DOHH2 (cell line): Measurements from ENCODE around the gene RLN3.

ENCODE experiments used
- H3F3A ChIP-seq: fragments of 200-600 bp; sonication (generic), shearing (Covaris generic); 2 replicates; pipeline ENCODE4 v1.6.0; 2016; ENCODE audit warnings: antibody characterized with exemption, mild to moderate bottlenecking; ENCODE audit not compliant: control insufficient read depth, insufficient read depth
- H3K27ac ChIP-seq: fragments of 200-600 bp; sonication (generic); 2 replicates; pipeline ENCODE4 v1.5.1; 2014; ENCODE audit warnings: low read depth, mild to moderate bottlenecking, low read length, moderate library complexity
- H3K27me3 ChIP-seq: fragments of 200-600 bp; sonication (generic); 2 replicates; pipeline ENCODE4 v1.6.1; 2014; ENCODE audit warnings: mild to moderate bottlenecking, low read length, mixed read lengths; ENCODE audit not compliant: control insufficient read depth
- H3K36me3 ChIP-seq: fragments of 200-600 bp; sonication (generic); 2 replicates; pipeline ENCODE4 v1.6.1; 2014; ENCODE audit warnings: mild to moderate bottlenecking, low read length, moderate library complexity, mixed read lengths; ENCODE audit not compliant: control insufficient read depth
- H3K4me1 ChIP-seq: fragments of 200-600 bp; sonication (generic); 2 replicates; pipeline ENCODE4 v1.6.1; 2014; ENCODE audit warnings: mild to moderate bottlenecking, low read length, mixed read lengths; ENCODE audit not compliant: control insufficient read depth
- H3K4me2 ChIP-seq: fragments of 200-600 bp; sonication (generic); 2 replicates; pipeline ENCODE4 v1.6.0; 2014; ENCODE audit warnings: mild to moderate bottlenecking, low read length, moderate library complexity
- H3K4me3 ChIP-seq: fragments of 200-600 bp; sonication (generic); 2 replicates; pipeline ENCODE4 v1.5.1; 2014; ENCODE audit warnings: mild to moderate bottlenecking, low read length, mixed read lengths
- H3K79me2 ChIP-seq: fragments of 200-600 bp; sonication (generic); 2 replicates; pipeline ENCODE4 v1.6.1; 2014; ENCODE audit warnings: mild to moderate bottlenecking, low read length, mixed read lengths; ENCODE audit not compliant: control insufficient read depth
- H3K9me2 ChIP-seq: fragments of 200-600 bp; sonication (generic); replicated peaks from 2 replicates; pipeline ENCODE4 v1.6.1; 2014; ENCODE audit warnings: mild to moderate bottlenecking, low read length, mixed read lengths; ENCODE audit not compliant: control insufficient read depth
- H3K9me3 ChIP-seq: fragments of 200-600 bp; sonication (generic); 2 replicates; pipeline ENCODE4 v1.6.1; 2014; ENCODE audit warnings: antibody characterized with exemption, low read length, mixed read lengths; ENCODE audit not compliant: control insufficient read depth, insufficient read depth
- H4K20me1 ChIP-seq: fragments of 200-600 bp; sonication (generic); 2 replicates; pipeline ENCODE4 v1.6.0; 2014; ENCODE audit warnings: low read depth, mild to moderate bottlenecking, antibody characterized with exemption, low read length, moderate library complexity; ENCODE audit not compliant: control insufficient read depth, insufficient read depth
- CTCF ChIP-seq: fragments of 200-600 bp; sonication (generic); IDR thresholded peaks from one replicate; pipeline ENCODE4 v1.5.1; 2014; ENCODE audit warnings: antibody characterized with exemption, mild to moderate bottlenecking, low read depth, low read length; ENCODE audit not compliant: poor library complexity, severe bottlenecking
- EZH2phosphoT487 ChIP-seq: fragments of 200-600 bp; sonication (generic); IDR thresholded peaks from 2 replicates; pipeline ENCODE4 v1.6.1; 2017; ENCODE audit warnings: borderline replicate concordance, mild to moderate bottlenecking, antibody characterized with exemption, low read length, moderate library complexity, mixed read lengths

The RLN3 gene

GRCh38 chr19:13989487-13989886 lies 38.5 kb upstream of the RLN3 start:
- Histone ChIP-seq H3K9me3 (no peaks in the 10 kb centered on the region), H3F3A (peaks cover 21% of the 10 kb centered on the region), H3K36me3 (peaks cover 23% of the 10 kb centered on the region), H3K4me1 (peaks cover 42% of the 10 kb centered on the region), H4K20me1 (no peaks in the 10 kb centered on the region), H3K27me3 (no peaks in the 10 kb centered on the region), H3K4me3 (no peak overlapping the region), H3K9me2 (no peaks in the 10 kb centered on the region), H3K27ac (no peak overlapping the region), H3K79me2 (peaks cover 7% of the 10 kb centered on the region; the same call in 1 of the 2 replicates), H3K4me2 (no peak overlapping the region)
- TF ChIP-seq EZH2phosphoT487 (no peak), CTCF (no peak)

GRCh38 chr19:13990085-13990484 lies 37.9 kb upstream of the RLN3 start:
- TF ChIP-seq CTCF: no peak
- TF ChIP-seq EZH2phosphoT487: no peak
- Histone ChIP-seq H3K27me3 (no peaks in the 10 kb centered on the region), H3K4me1 (peaks cover 36% of the 10 kb centered on the region), H4K20me1 (no peaks in the 10 kb centered on the region), H3K79me2 (peaks cover 9% of the 10 kb centered on the region), H3F3A (peaks cover 15% of the 10 kb centered on the region), H3K9me3 (no peaks in the 10 kb centered on the region), H3K4me3 (no peak overlapping the region), H3K4me2 (no peak overlapping the region), H3K27ac (no peak overlapping the region), H3K9me2 (no peaks in the 10 kb centered on the region), H3K36me3 (peaks cover 23% of the 10 kb centered on the region)

- H3K27ac ChIP-seq: no peak overlapping the region
- H3K4me2 ChIP-seq: no peak overlapping the region
- peaks cover 11% of the 10 kb centered on the region for H3K79me2 ChIP-seq
- no peaks in the 10 kb centered on the region for H3K9me3 ChIP-seq
- no peaks in the 10 kb centered on the region for H3K27me3 ChIP-seq
- TF ChIP-seq EZH2phosphoT487 (no peak), CTCF (no peak)
- peaks cover 18% of the 10 kb centered on the region for H3K4me1 ChIP-seq
- H3K9me2 ChIP-seq: no peaks in the 10 kb centered on the region
- H3F3A ChIP-seq: peaks cover 3% of the 10 kb centered on the region
- H4K20me1 ChIP-seq: no peaks in the 10 kb centered on the region
- peaks cover 23% of the 10 kb centered on the region for H3K36me3 ChIP-seq
- H3K4me3 ChIP-seq: no peak overlapping the region
Observed at GRCh38 chr19:13992025-13992424, 35.9 kb upstream of the RLN3 start.
